ENCODE measurements around the gene ITGB4.

The ITGB4 gene

GRCh38 chr17:75685499-75685898 is 35.8 kb upstream of the ITGB4 start:
- peaks cover 88% of the 10 kb centered on the region for H3K79me2 ChIP-seq (ENCODE audit: insufficient read depth, low read length)
- no peak overlapping the region for H3K9ac ChIP-seq (ENCODE audit: low read depth, low read length)
- DNase-seq (no peak), ATAC-seq (ENCODE audit: insufficient read depth, low read depth) (no peak)
- peaks cover 57% of the 10 kb centered on the region for H4K20me1 ChIP-seq (ENCODE audit: insufficient read depth, low read length)
- H2AFZ ChIP-seq (ENCODE audit: low read depth, low read length), result no peak overlapping the region
- H3K27me3 ChIP-seq (ENCODE audit: insufficient read depth, low read length, poor library complexity), result no peaks in the 10 kb centered on the region
- H3K4me2 ChIP-seq (ENCODE audit: insufficient read depth, low read length), result no peak overlapping the region
- TF ChIP-seq CTCF (IDR thresholded peaks at IDR 0.05; ENCODE audit: borderline replicate concordance, extremely low read depth, low read length, poor library complexity, severe bottlenecking) (no peak), EZH2 (IDR thresholded peaks at IDR 0.05; ENCODE audit: borderline replicate concordance, low read depth, low read length, severe bottlenecking) (no peak)
- H3K4me1 ChIP-seq (ENCODE audit: insufficient read depth, low read length), result no peaks in the 10 kb centered on the region
- no peaks in the 10 kb centered on the region for H3K9me3 ChIP-seq (ENCODE audit: insufficient read depth, low read length, severe bottlenecking)
- H3K36me3 ChIP-seq (ENCODE audit: insufficient read depth, low read length), result peaks cover 47% of the 10 kb centered on the region
- no peak overlapping the region for H3K4me3 ChIP-seq (ENCODE audit: low read depth in 1 of 2, low read length in 2 of 2)
- no peak overlapping the region for H3K27ac ChIP-seq (ENCODE audit: low read length)

GRCh38 chr17:75688209-75688825 is 32.9 kb upstream of the ITGB4 start:
- H3K4me1 ChIP-seq (ENCODE audit: insufficient read depth, low read length), result no peaks in the 10 kb centered on the region

GRCh38 chr17:75689441-75689873 is 31.8 kb upstream of the ITGB4 start:
- Histone ChIP-seq H3K4me1 (ENCODE audit: insufficient read depth, low read length) (no peaks in the 10 kb centered on the region), H3K9ac (ENCODE audit: low read depth, low read length) (no peak overlapping the region), H3K27ac (ENCODE audit: low read length) (no peak overlapping the region), H2AFZ (ENCODE audit: low read depth, low read length) (no peak overlapping the region), H4K20me1 (ENCODE audit: insufficient read depth, low read length) (peaks cover 57% of the 10 kb centered on the region), H3K4me3 (ENCODE audit: low read depth in 1 of 2, low read length in 2 of 2) (no peak overlapping the region), H3K79me2 (ENCODE audit: insufficient read depth, low read length) (peaks cover 80% of the 10 kb centered on the region), H3K4me2 (ENCODE audit: insufficient read depth, low read length) (no peak overlapping the region), H3K36me3 (ENCODE audit: insufficient read depth, low read length) (peaks cover 61% of the 10 kb centered on the region), H3K9me3 (ENCODE audit: insufficient read depth, low read length, severe bottlenecking) (no peaks in the 10 kb centered on the region), H3K27me3 (ENCODE audit: insufficient read depth, low read length, poor library complexity) (no peaks in the 10 kb centered on the region)
- TF ChIP-seq EZH2 (IDR thresholded peaks at IDR 0.05; ENCODE audit: borderline replicate concordance, low read depth, low read length, severe bottlenecking), result no peak
- no peak for TF ChIP-seq CTCF (IDR thresholded peaks at IDR 0.05; ENCODE audit: borderline replicate concordance, extremely low read depth, low read length, poor library complexity, severe bottlenecking)
- ATAC-seq (ENCODE audit: insufficient read depth, low read depth) (peak; percentile 78), DNase-seq (peak; percentile 44)

More at GRCh38 chr17:75688209-75688825, 32.9 kb upstream of the ITGB4 start:
- no peak overlapping the region for H3K4me2 ChIP-seq (ENCODE audit: insufficient read depth, low read length)
- H3K36me3 ChIP-seq (ENCODE audit: insufficient read depth, low read length), result peaks cover 57% of the 10 kb centered on the region
- peaks cover 68% of the 10 kb centered on the region for H4K20me1 ChIP-seq (ENCODE audit: insufficient read depth, low read length)
- no peak overlapping the region for H3K4me3 ChIP-seq (ENCODE audit: low read depth in 1 of 2, low read length in 2 of 2)
- DNase-seq, result no peak
- H3K9me3 ChIP-seq (ENCODE audit: insufficient read depth, low read length, severe bottlenecking), result no peaks in the 10 kb centered on the region
- H3K27ac ChIP-seq (ENCODE audit: low read length), result no peak overlapping the region
- H3K79me2 ChIP-seq (ENCODE audit: insufficient read depth, low read length), result peaks cover 84% of the 10 kb centered on the region
- TF ChIP-seq CTCF (IDR thresholded peaks at IDR 0.05; ENCODE audit: borderline replicate concordance, extremely low read depth, low read length, poor library complexity, severe bottlenecking), result no peak
- TF ChIP-seq EZH2 (IDR thresholded peaks at IDR 0.05; ENCODE audit: borderline replicate concordance, low read depth, low read length, severe bottlenecking), result no peak
- ATAC-seq (ENCODE audit: insufficient read depth, low read depth), result no peak
- H3K27me3 ChIP-seq (ENCODE audit: insufficient read depth, low read length, poor library complexity), result no peaks in the 10 kb centered on the region
- H2AFZ ChIP-seq (ENCODE audit: low read depth, low read length), result no peak overlapping the region
- no peak overlapping the region for H3K9ac ChIP-seq (ENCODE audit: low read depth, low read length)
